ENCODE results near the gene AVL9.

DNA sequence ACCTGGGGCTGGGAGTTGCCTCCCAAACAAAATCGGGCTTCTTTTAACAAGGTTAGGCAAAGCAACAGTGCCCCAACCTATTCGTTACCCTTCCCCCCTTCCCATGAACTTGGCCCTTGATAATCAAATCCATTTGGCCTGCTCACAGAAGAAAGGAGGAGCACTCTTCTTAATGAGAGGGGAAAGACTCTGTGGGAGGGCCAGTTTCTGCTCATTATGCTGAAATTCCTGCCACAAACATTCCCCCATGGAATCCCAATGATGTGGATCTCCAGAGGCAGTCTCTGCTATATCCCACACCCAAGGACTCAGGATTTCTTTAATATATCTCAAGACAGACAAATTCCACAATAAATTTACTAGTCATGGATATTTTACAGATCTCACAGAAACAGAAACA is 48.1 kb upstream of the AVL9 start:
- TF ChIP-seq CTCF (conservative IDR thresholded peaks at IDR 0.05; ENCODE audit: low read depth, low read length) (no peak), EZH2 (IDR thresholded peaks at IDR 0.05; ENCODE audit: borderline replicate concordance, low read depth, low read length, poor library complexity, severe bottlenecking) (no peak)
